Esophagus squamous epithelium (tissue), 5 donors: ENCODE data around the gene OR10A4. TPM values are rescaled to one million over a fixed set of nuclear protein-coding genes. Genes with fewer than 3 reads are reported as not detected.

Experiments used
- DNase-seq: peaks from one replicate; lab custom pipeline; 2025; lab: John Stamatoyannopoulos, UW
- H3K27ac ChIP-seq, 4 donors: fragments of 200-600 bp; sonication (generic); one replicate each; pipeline ENCODE4 v1.5.1; 2016 to 2019; ENCODE audit warnings: mild to moderate bottlenecking in 1 of 4
- H3K27me3 ChIP-seq, 4 donors: fragments of 200-600 bp; sonication (generic); 1 replicate in 3 of 4; 2 replicates in 1 of 4; pipeline versions ENCODE4 v1.5.1 to v1.6.0; 2017 to 2021; ENCODE audit warnings: antibody characterized with exemption in 1 of 4
- H3K36me3 ChIP-seq, 3 donors: fragments of 200-600 bp; sonication (generic); one replicate each; pipeline ENCODE4 v1.5.1; 2016 to 2019
- H3K4me1 ChIP-seq, 3 donors: fragments of 200-600 bp; sonication (generic); one replicate each; pipeline ENCODE4 v1.5.1; 2017 to 2019
- H3K4me3 ChIP-seq, 4 donors: fragments of 200-600 bp; sonication (generic); 1 replicate in 3 of 4; 2 replicates in 1 of 4; pipeline ENCODE4 v1.5.1; 2016 to 2019; ENCODE audit warnings: mild to moderate bottlenecking in 2 of 4, moderate library complexity in 1 of 4
- H3K9me3 ChIP-seq, 3 donors: fragments of 200-600 bp; sonication (generic); one replicate each; pipeline ENCODE4 v1.5.1; 2016 to 2019
- POLR2A ChIP-seq, 4 donors: fragments of 450-650 bp; IDR thresholded peaks; one replicate each; pipeline ENCODE4 v1.6.1; 2017; ENCODE audit warnings: antibody characterized with exemption in 4 of 4, mild to moderate bottlenecking in 4 of 4, moderate library complexity in 3 of 4
- WGBS, 2 donors: methylation state at CpG; one replicate each; pipeline ENCODE4 v1.1.5; 2018; 5-methylcytosine and 5-hydroxymethylcytosine counted together
- intact Hi-C: fragments of 100-400 bp; cut with DNase I; formaldehyde crosslinking; loops from one replicate; pipeline ENCODE4 v1.15.0; 2022
- total RNA-seq, 4 donors: library from RNA; depleted of rRNA; stranded (reverse); fragments of >200 nt; gene quantifications; one replicate each; pipeline ENCODE4 v1.1.0, GENCODE V29; 2016
- TF ChIP-seq, protein P1 (sequence below), 6 experiments: fragments of 450-650 bp in 4 of 6; fragments of 200-600 bp in 2 of 6; sonication (generic) in 2 of 6; IDR thresholded peaks; one replicate each; pipeline ENCODE4 v1.5.1; 2016 to 2019; ENCODE audit warnings: antibody characterized with exemption in 6 of 6, mild to moderate bottlenecking in 4 of 6, moderate library complexity in 4 of 6
- donor health status: DM: yes; HTN: yes; CAD: no.

Gene OR10A4
- total RNA-seq, 4 donors from 2014 or later = not detected

DNA sequence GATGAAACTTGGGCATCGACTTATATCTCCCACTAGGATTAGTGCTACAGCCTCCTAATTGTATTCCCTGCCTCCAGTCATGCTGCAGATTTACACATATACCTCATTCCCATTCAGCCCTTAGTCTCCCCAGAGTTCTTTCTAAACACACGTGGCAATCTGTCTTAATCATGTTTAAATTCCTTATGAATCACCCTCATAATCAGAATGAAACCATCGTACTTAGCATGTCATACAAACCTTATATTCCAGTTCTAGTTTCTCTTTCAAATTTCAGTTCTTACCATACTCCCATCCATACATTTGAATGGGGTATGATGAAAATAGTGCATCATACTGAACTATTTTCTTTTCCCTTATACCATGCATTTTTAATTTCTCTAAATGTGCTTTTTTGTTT lies 19.6 kb upstream of the OR10A4 start:
- Histone ChIP-seq H3K9me3 (no peaks in the 10 kb centered on the region), H3K27ac (no peak overlapping the region), H3K4me1 (no peaks in the 10 kb centered on the region), H3K4me3 (no peak overlapping the region), H3K36me3 (no peaks in the 10 kb centered on the region), H3K27me3 (no peaks in the 10 kb centered on the region)
- intact Hi-C loops = no loop called here
- no peak for DNase-seq
- no peak for TF ChIP-seq POLR2A (IDR thresholded peaks at IDR 0.05)
- TF ChIP-seq, protein P1, sequence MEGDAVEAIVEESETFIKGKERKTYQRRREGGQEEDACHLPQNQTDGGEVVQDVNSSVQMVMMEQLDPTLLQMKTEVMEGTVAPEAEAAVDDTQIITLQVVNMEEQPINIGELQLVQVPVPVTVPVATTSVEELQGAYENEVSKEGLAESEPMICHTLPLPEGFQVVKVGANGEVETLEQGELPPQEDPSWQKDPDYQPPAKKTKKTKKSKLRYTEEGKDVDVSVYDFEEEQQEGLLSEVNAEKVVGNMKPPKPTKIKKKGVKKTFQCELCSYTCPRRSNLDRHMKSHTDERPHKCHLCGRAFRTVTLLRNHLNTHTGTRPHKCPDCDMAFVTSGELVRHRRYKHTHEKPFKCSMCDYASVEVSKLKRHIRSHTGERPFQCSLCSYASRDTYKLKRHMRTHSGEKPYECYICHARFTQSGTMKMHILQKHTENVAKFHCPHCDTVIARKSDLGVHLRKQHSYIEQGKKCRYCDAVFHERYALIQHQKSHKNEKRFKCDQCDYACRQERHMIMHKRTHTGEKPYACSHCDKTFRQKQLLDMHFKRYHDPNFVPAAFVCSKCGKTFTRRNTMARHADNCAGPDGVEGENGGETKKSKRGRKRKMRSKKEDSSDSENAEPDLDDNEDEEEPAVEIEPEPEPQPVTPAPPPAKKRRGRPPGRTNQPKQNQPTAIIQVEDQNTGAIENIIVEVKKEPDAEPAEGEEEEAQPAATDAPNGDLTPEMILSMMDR (IDR thresholded peaks at IDR 0.05) = no peak
- 38 to 41% methylated on average over 3 of the region's 3 CpGs for WGBS, 2 donors

DNA sequence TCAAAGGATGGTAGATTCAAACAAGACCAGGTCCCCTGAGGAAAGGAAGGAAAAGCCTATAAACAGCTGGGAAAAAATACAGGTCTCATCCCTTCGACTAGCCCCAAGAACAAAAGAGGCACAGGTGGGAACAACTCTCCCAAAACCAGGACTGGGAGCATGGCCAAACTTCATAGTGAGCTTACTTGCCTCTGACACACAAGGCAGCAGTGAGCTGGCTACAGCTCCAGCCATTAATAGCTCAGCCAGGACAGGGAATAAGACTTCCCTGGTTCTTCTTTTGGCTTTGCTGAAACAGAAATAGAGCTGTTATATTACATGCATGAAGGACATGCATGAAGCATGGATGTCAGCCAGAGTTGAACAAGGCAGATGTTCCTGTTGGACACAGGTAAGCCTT lies 13.5 kb upstream of the OR10A4 start, which contains the start of gene OR10A2:
OR10A2 (plus strand) TSS at position 97 of the 400 bp plus-strand sequence. CDS start 6,698 bp downstream, outside the sequence.
- intact Hi-C loops = no loop called here
- no peak for DNase-seq
- no peaks in the 10 kb centered on the region for H3K4me1 ChIP-seq
- H3K27ac ChIP-seq = no peak within 1 kb of the TSS
- WGBS, 2 donors = 11 to 33% methylated on average over 1 of the region's 1 CpG
- H3K36me3 ChIP-seq = no peaks in the 10 kb centered on the region
- H3K4me3 ChIP-seq = no peak within 1 kb of the TSS
- H3K9me3 ChIP-seq = no peaks in the 10 kb centered on the region
- H3K27me3 ChIP-seq = no peaks in the 10 kb centered on the region
- TF ChIP-seq, protein P1 (IDR thresholded peaks at IDR 0.05) = no peak
- no peak for TF ChIP-seq POLR2A (IDR thresholded peaks at IDR 0.05)

DNA sequence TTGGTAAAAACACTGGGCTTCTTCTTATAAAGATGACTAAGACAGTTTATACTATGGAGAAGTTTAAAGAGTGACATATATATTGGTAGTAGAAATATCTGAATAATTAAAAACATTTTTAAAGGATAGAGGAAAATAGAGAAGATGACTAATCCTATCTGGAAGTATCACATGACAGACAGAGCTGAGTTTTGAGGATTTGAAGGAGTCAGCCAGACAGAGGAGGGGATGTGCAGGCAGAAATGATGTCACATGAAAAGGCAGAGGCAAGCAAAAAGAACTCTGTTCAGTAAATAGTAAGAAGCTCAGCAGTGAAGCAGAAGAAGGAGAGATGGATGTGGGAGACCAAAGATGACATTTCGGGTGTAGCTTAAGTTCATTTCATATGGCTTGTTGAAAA lies 12.0 kb upstream of the OR10A4 start:
- H3K9me3 ChIP-seq = no peaks in the 10 kb centered on the region
- no peaks in the 10 kb centered on the region for H3K27me3 ChIP-seq
- intact Hi-C loops = no loop called here
- no peaks in the 10 kb centered on the region for H3K4me1 ChIP-seq
- H3K4me3 ChIP-seq = no peak overlapping the region
- WGBS, 2 donors = 69 to 82% methylated on average over 1 of the region's 1 CpG
- no peak overlapping the region for H3K27ac ChIP-seq
- TF ChIP-seq, protein P1 (IDR thresholded peaks at IDR 0.05) = no peak
- no peak for TF ChIP-seq POLR2A (IDR thresholded peaks at IDR 0.05)
- H3K36me3 ChIP-seq = no peaks in the 10 kb centered on the region
- DNase-seq = no peak

DNA sequence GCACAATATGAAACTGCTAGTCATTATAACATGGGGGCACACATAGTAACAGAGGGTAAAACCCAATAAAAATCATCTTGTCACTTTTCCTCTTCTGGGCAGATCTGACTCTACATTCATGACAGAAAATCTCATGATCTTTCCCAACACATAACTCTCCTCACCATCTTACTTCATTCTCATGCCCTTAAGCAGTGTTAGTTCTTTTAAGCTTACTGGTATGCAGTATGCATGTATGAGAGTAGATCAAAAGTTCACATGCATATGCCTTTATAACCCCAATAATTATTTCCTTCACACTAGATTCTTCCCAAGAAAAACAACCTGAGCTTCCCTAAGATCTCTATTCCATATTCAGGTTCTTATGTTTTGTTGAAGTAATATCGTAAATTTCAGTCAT lies 5.1 kb upstream of the OR10A4 start:
- Histone ChIP-seq H3K27ac (no peak overlapping the region), H3K27me3 (no peaks in the 10 kb centered on the region), H3K9me3 (no peaks in the 10 kb centered on the region), H3K36me3 (no peaks in the 10 kb centered on the region), H3K4me3 (no peak overlapping the region), H3K4me1 (no peaks in the 10 kb centered on the region)
- 64 to 82% methylated on average over 1 of the region's 1 CpG for WGBS, 2 donors
- intact Hi-C loops = no loop called here
- no peak for DNase-seq
- TF ChIP-seq, protein P1 (IDR thresholded peaks at IDR 0.05) = no peak
- TF ChIP-seq POLR2A (IDR thresholded peaks at IDR 0.05) = no peak

DNA sequence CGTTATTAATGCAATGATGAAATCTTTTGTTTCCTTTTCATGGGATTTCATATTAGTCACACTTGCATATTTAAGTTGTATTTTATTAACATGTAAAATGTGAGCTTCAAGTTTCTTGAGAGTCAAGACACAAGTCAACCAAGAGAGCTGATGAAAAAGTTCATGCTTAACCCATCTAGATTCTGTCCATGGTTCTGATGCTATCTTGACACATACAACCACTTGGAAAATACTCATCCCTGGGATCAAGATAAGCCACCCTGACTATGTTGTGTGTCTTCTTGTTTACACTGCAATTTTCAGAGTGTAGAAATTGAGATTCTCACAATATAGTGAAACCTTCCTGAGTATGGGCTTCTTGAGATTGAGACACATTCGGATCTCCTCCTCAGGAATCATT lies 664 bp upstream of the OR10A4 start:
- no peak for DNase-seq
- Histone ChIP-seq H3K4me3 (no peak overlapping the region), H3K27me3 (no peaks in the 10 kb centered on the region), H3K27ac (no peak overlapping the region), H3K9me3 (no peaks in the 10 kb centered on the region), H3K4me1 (no peaks in the 10 kb centered on the region), H3K36me3 (no peaks in the 10 kb centered on the region)
- TF ChIP-seq POLR2A (IDR thresholded peaks at IDR 0.05) = no peak
- TF ChIP-seq, protein P1 (IDR thresholded peaks at IDR 0.05) = no peak
- WGBS, 2 donors = 69 to 78% methylated on average over 2 of the region's 2 CpGs
- intact Hi-C loops = no loop called here
